Activated naive CD4-positive, alpha-beta T cell treated with anti-CD3 and anti-CD28 coated beads for 36 hours (primary cell): ENCODE measurements around the gene RPRD2. TPM values are rescaled to one million over a fixed set of nuclear protein-coding genes. Genes with fewer than 3 reads are reported as not detected.

Experiments used
- CTCF ChIA-PET: fragments of 350-600 bp; sonication (Branson Sonifier 250); formaldehyde crosslinking; loops from one replicate; lab custom pipeline; 2021; ENCODE audit warnings: antibody characterized with exemption; lab: Charles Lee
- DNase-seq: peaks from one replicate; pipeline ENCODE4 v3.0.0-alpha.2; 2020
- H3K27ac Mint-ChIP-seq: one replicate; pipeline ENCODE4 v1.8.0; 2021; ENCODE audit warnings: mild to moderate bottlenecking, mixed read lengths
- H3K27me3 Mint-ChIP-seq: one replicate; pipeline ENCODE4 v1.8.0; 2021; ENCODE audit warnings: low read depth, mixed read lengths
- H3K36me3 Mint-ChIP-seq: one replicate; pipeline ENCODE4 v1.8.0; 2021; ENCODE audit warnings: low read depth, mixed read lengths
- H3K4me1 Mint-ChIP-seq: one replicate; pipeline ENCODE4 v1.8.0; 2021; ENCODE audit warnings: low read depth, mixed read lengths
- H3K4me3 Mint-ChIP-seq: one replicate; pipeline ENCODE4 v1.8.0; 2021; ENCODE audit warnings: mild to moderate bottlenecking, moderate library complexity, mixed read lengths
- H3K9me3 Mint-ChIP-seq: one replicate; pipeline ENCODE4 v1.8.0; 2021; ENCODE audit warnings: mixed read lengths
- intact Hi-C: fragments of 100-400 bp; cut with micrococcal nuclease; formaldehyde crosslinking; loops from one replicate; pipeline ENCODE4 v1.15.1; 2023
- microRNA-seq: library from miRNA; unstranded; fragments of <30 nt; microRNA quantifications from one replicate; pipeline ENCODE4 v1.2.0, GENCODE V29; 2022; ENCODE audit warnings: borderline microRNAs expressed, borderline replicate concordance
- total RNA-seq, 2 experiments: library from RNA; stranded (reverse); gene quantifications; one replicate each; pipeline ENCODE4 v1.2.3, GENCODE V29; 2021

RPRD2 gene
- total RNA-seq, 2 experiments from 2014 or later = 20.9 to 22.9 TPM

GRCh38 chr1:150525348-150525747 is 161.4 kb downstream of the RPRD2 start:
- no peak for DNase-seq
- Mint-ChIP-seq H3K27ac (no peak overlapping the region), H3K36me3 (no peaks in the 10 kb centered on the region), H3K4me3 (no peak overlapping the region), H3K27me3 (no peaks in the 10 kb centered on the region), H3K9me3 (no peaks in the 10 kb centered on the region), H3K4me1 (no peaks in the 10 kb centered on the region)
- CTCF ChIA-PET = interaction anchor here (0.6 to 0.7 kb wide), 2 partner anchors 92 to 432 kb away, joined by 4 to 5 read pairs; no protein-coding TSS in a partner anchor
- intact Hi-C loops = no loop called here

Small RNA genes lying within 50 kb of the gene (microRNA-seq; reads per million reads assigned to microRNA genes)
- gene MIR6878 = 2.2 reads per million

Other genes starting within 250 kb of the RPRD2 start
- gene PLEKHO1, start 214.2 kb upstream of the RPRD2 start, total RNA-seq = 1 to 10 TPM; 4.4 to 4.7 TPM
- gene ANP32E, start 128.0 kb upstream of the RPRD2 start, total RNA-seq = 100 to 1,000 TPM; 201 to 202 TPM
- not detected for gene CA14, start 106.4 kb upstream of the RPRD2 start, total RNA-seq
- gene APH1A, start 95.1 kb upstream of the RPRD2 start, total RNA-seq = 10 to 100 TPM; 71.2 to 75.7 TPM
- under 1 TPM; 0.41 to 0.86 TPM for gene C1orf54, start 91.4 kb upstream of the RPRD2 start, total RNA-seq
- 1 to 10 TPM in 1 of 2 experiments, under 1 TPM in 1; 0.84 to 1.0 TPM for gene CIART, start 81.6 kb upstream of the RPRD2 start, total RNA-seq
- 10 to 100 TPM; 80.3 to 83.8 TPM for gene MRPS21, start 70.3 kb upstream of the RPRD2 start, total RNA-seq
- gene PRPF3, start 42.6 kb upstream of the RPRD2 start, total RNA-seq = 10 to 100 TPM; 49.1 to 52.5 TPM
- 10 to 100 TPM; 43.7 to 46.0 TPM for gene TARS2, start 123.3 kb downstream of the RPRD2 start, total RNA-seq
- gene ECM1, start 144.0 kb downstream of the RPRD2 start, total RNA-seq = under 1 TPM; 0.69 to 0.88 TPM
- not detected for gene FALEC, start 151.6 kb downstream of the RPRD2 start, total RNA-seq
- gene ADAMTSL4, start 185.3 kb downstream of the RPRD2 start, total RNA-seq = 1 to 10 TPM; 1.3 to 2.0 TPM
- gene MCL1, start 215.5 kb downstream of the RPRD2 start, total RNA-seq = 100 to 1,000 TPM; 228 to 235 TPM